GM12873 (cell line): ENCODE results near the gene MTREX.

Experiments used
- TF ChIP-seq, protein P1 (sequence below): IDR thresholded peaks from 2 replicates; pipeline ENCODE4 v1.5.1; 2012; ENCODE audit warnings: low read depth, mild to moderate bottlenecking, moderate library complexity, low read length, control low read depth; ENCODE audit not compliant: insufficient read depth; ENCODE audit errors: missing control alignments

MTREX gene

DNA sequence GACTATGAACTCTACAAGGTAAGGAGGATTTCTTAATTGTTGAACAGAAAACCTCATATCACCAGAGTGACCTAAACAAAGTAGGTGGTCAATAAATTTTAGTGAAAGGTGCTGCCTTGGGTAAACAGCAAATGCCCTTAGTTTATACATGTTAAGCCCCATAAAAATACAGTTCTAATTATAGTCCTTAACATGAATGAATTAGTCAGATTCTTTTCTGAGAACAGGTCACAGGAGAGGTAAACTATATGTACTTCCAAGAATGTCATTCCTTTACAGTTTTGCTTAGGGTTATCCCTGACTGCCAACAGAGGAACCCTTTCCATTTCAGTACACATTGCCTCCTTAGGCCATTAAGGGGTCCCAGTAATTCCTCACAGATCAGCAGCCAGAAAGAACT, 162.1 kb downstream of the MTREX start:
- TF ChIP-seq, protein P1, sequence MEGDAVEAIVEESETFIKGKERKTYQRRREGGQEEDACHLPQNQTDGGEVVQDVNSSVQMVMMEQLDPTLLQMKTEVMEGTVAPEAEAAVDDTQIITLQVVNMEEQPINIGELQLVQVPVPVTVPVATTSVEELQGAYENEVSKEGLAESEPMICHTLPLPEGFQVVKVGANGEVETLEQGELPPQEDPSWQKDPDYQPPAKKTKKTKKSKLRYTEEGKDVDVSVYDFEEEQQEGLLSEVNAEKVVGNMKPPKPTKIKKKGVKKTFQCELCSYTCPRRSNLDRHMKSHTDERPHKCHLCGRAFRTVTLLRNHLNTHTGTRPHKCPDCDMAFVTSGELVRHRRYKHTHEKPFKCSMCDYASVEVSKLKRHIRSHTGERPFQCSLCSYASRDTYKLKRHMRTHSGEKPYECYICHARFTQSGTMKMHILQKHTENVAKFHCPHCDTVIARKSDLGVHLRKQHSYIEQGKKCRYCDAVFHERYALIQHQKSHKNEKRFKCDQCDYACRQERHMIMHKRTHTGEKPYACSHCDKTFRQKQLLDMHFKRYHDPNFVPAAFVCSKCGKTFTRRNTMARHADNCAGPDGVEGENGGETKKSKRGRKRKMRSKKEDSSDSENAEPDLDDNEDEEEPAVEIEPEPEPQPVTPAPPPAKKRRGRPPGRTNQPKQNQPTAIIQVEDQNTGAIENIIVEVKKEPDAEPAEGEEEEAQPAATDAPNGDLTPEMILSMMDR, result no peak

DNA sequence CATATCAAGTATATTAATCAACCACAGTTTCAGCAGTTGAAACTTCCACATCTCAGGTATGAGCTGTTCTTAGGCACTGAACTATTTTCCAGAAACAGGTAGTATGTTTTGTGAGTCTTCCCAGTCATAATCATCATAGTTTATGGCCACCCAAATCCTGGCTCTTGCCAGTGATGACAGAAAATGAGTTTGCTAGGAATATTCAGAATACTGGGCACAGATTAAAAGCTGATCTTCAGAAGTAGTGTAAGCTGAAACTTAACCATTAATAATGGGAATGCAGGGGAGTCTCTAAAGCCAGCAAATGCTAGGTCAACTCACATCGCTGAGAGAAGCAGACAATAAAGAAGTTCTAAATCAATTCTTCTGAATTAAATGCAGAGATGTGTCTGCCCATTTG, 162.5 kb downstream of the MTREX start:
- TF ChIP-seq, protein P1, result no peak

DNA sequence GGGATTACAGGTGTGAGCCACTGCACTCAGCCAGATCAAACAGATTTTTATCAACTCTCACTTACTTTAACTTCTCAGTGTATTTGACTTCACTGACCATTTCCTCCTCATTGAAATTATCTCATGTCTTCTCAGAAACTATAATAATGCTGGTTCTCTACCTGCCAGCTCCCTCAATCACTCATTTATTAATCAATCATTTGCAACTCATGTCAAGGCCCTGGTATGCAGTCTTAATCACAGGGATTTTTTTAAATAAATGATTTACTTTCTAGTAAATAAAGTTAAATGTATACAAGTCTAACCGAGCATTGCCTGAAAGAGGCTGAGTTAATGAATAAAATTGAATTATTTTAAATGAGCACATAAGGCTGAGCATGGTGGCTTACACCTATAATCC, 163.7 kb downstream of the MTREX start:
- TF ChIP-seq, protein P1, result no peak

DNA sequence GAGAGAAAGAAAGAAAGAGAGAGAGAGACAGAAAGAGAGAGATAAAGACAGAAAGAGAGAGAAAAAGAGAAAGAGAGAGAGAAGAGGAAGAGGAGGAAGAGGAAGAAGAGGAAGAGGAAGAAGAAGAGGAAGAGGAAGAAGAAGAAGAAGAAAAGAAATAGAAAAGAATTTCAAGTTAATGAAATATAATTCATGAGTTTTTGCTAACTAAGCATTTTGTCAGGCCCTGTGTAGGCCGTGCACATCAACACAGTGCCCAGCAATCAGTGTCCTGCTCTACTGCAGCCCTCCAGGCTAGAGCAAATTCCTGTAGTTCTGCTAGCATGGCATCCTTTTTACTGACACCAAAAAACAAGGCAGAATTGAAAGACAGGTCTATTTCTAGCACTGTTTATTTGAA, 164.9 kb downstream of the MTREX start:
- TF ChIP-seq, protein P1, result no peak
